T follicular helper cell (primary cell): ENCODE data around the gene OXCT1.
"Not testable (repeated sequence)": the region's sequence is repeated elsewhere in the genome, so short reads cannot be mapped to it uniquely, and the experiment has no call there.

Source experiments
- DNase-seq: peaks from one replicate; pipeline ENCODE4 v3.0.0-alpha.2; 2020; ENCODE audit warnings: low read depth

The OXCT1 gene

DNA sequence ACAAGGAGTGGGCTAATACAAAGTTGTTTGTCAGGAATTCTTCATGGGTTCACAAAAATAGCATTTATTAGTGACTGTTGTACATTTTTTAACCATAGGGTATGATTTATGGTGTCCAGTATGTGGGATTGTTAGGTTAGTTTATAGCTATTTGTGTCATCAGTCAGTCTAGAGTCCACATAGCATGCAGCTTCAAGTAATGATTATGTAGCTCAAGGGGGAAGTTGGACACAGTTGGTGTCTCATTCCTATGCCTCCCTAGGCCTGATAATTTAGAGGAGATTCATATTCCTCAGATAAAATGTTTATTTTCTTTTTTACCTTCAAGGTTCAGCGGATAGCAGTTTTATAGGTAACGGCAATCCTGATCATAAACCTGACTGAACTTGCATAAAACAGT is 153.8 kb downstream of the OXCT1 start:
- DNase-seq, result no peak

DNA sequence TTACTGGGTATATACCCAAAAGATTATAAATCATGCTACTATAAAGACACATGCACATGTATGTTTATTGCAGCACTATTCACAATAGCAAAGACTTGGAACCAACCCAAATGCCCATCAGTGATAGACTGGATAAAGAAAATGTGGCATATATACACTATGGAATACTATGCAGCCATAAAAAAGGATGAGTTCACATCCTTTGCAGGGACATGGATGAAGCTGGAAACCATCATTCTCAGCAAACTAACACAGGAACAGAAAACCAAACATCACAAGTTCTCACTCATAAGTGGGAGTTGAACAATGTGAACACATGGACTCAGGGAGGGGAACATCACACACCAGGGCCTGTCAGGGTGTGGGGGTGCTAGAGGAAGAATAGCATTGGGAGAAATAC is 155.8 kb downstream of the OXCT1 start:
- DNase-seq, result not testable (repeated sequence)

DNA sequence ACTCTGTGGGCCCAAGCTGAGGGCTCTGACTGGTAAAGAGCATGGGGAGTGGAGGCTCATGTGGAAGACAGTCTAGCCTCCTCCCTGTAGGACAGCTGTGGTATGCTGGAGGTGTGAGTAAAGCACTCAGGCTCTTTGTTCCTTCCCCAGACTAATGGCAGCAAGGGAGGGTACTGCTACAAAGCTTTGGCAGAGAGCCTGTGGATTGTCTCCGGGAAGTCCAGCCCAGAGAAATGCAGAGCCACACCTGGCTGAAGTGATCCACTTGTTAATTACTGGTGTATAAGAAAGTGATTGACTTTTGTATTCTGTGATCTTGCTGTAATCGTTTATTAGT is 161.7 kb downstream of the OXCT1 start:
- no peak for DNase-seq

DNA sequence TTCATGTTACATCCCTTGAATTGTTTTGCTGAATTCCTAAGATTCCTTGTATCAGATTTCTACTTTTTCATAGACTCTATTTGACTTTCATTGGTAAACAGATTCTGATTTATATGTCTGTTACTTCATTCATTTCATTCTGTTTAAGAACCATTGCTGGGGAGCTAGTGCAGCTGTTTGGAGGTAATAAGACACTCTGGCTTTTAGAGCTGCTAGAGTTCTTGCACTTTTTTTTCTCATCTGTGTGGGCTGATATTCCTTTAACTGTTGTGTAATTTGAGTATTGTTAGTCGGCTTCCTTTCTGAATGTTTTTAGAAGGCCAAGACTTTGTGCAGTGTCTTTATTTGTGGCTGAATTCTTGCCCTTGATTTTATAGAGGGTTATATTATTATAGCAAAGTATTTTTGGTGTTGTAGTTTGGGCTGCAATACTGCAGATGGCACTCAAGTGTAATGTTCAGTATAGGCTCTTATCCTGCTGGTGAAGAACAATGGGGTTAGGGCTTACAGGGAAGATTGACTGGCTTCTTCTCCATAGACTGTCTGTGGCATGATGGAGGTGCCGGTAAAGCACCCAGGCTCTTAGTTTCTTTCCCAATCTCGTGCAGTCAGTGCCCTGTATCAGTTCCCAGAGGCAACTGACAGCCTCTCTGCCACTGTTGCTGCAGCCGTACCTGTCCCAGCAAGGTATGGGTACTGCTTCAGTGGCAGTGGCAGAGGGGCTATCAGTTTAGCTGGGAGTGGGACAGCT is 162.2 kb downstream of the OXCT1 start:
- DNase-seq, result no peak

DNA sequence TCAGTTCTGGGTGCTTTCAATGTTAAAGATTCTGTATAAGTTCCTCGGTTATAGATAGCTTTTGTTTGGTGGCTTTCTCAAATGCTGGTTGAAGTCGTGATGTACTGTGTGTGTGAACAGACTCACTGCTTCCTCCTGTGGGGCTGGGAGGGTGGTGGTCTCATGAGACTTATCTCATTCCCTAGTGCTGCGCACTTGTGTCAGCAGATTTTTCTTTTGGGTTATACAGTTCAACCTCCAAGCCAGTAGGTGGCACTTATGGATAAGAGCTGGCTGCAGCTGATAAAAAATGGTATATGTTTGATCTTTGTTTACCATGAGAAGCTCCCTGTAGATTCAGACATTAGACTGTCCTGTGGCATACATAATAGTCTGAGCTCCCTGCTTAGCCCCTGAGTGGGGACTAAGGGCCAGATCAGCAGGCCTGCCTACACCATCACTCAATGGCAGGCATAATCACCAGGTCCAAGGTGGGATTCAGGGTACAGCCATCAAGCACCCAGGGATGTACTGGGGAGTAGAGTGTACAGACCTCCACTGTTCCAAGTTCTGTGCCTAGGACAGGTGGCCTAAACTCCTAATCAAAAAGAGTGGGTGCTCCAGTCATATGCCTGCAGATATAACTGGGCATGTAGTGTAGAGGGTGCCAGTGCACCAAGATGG is 174.2 kb downstream of the OXCT1 start:
- no peak for DNase-seq

DNA sequence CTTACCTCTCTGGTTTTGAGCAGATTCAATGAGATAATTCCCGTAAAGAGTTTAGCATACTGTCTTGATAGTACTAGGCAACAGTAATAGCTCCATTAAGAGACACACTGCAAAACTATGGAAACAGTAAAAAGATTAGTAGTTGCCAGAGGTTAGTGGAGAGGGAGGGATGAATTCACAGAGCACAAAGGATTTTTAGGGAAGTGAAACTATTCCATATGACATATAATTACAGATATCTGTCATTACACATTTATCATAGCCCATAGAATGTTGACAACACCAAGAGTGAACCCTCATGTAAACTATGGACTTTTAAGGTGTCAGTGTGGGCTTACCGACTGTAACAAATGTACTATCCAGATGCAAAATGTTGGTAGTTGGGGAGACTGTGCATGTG is 183.5 kb downstream of the OXCT1 start:
- no peak for DNase-seq

DNA sequence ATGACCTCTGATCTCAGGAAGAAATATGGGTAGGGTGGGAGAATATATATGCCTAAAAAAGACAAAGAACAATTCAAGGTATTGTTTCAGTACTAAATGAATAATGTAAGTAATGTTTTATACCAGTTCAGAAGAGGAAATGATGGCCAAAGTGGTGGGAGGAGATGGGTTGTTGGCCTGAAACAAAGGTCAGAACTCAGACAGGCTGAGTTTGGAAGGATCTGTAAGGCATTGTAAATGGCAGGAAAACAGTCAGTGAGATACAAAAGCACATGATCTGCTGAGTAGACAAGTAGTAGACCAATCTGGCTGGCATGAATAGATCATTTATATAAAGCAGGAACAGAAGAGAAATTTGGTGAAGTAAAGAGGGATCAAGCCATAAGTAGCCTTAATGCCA is 184.0 kb downstream of the OXCT1 start:
- no peak for DNase-seq

DNA sequence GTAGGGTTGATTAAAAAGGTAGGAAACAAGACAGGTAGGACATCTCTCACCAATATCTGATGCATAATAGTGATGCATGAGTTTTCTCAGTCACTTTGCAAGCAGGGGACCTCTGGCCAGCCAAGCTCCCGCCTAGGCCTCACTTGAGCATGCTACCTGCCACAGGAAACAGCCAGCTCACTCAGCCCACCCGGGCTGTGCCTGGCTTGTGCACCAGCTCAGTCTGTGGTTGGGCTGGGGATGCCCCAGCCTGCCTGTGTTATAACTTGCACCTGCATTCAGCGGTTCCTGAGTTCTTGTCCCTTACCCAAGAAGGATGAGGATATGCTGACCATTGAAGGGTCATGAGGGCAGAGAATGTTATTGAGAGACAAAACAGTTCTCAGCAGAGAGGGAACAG is 187.0 kb downstream of the OXCT1 start:
- no peak for DNase-seq

DNA sequence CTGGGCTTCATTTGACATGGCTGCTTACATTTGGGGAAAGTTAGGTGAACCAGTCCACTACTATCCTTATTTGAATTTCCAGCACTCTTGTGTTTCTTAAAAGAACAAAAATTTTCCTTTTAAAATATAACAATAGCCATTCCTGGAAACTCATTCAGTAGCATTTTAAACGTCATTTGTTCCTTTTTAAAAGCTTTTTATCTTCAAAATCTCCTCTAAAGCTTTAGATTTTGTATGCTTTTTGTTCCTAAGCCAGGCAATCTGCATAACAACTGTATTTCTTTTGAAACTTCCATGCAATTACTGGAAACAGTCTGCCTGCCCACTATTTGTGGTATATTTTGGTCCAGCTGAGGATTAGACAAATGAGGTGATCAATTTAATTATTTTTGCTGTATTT is 187.6 kb downstream of the OXCT1 start:
- no peak for DNase-seq

DNA sequence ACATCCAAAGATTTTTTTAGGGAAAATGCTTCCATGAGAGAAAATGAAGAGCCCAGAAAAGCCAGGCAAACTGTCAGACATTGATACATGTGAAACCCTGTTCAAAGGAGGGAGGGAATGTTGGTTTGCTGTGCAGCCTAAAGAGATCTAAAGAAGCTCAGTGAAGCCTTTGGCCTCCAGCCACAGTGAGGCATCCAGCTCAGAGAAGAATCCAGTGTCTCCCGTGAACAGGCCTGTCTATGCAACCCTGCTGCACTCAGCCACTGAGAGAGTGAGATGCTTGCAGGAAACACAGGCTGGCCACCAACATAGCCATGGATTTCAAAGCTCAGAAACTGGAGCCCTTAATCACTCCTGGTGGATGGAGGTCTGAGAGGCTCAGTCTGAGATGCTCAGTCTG is 188.4 kb downstream of the OXCT1 start:
- no peak for DNase-seq
